Measurements from ENCODE around the gene ARNT2.

DNA sequence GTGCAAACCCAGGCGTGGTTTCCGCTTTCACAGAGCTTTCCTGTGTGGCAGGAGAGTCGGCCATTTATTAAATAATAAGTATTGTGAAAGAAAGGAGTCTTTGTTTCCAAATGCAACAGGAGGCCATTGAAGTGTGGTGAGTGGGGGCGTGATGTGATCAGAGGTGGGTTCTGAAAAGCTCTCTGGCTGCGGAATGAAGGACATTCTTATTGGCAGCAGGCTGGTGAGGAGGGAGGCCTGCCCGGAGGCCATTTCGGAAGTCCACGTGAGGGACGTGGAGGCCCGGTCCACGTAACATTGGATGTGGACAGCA, 11.1 kb downstream of the ARNT2 start:
- no peak for TF ChIP-seq GATA3 (IDR thresholded peaks at IDR 0.05; ENCODE audit: low read depth, low read length)
- no peak for TF ChIP-seq GATA2 (IDR thresholded peaks at IDR 0.05; ENCODE audit: low read depth, low read length)
